ENCODE data around the gene WIF1. TPM values are rescaled to one million over a fixed set of nuclear protein-coding genes. Genes with fewer than 3 reads are reported as not detected.

The WIF1 gene
- total and polyA plus RNA-seq, 2 of the 4 experiments (the other 2 are of a cell fraction), result not detected

- Histone ChIP-seq H3K18ac (ENCODE audit: low read depth, low read length) (no peak overlapping the region), H3K23ac (ENCODE audit: low read depth, low read length) (no peak overlapping the region), H2BK15ac (ENCODE audit: low read depth, low read length) (no peak overlapping the region), H4K5ac (ENCODE audit: low read depth, low read length) (no peak overlapping the region), H2BK5ac (ENCODE audit: low read depth, low read length, poor library complexity, severe bottlenecking) (no peak overlapping the region), H2AFZ (replicated peaks; ENCODE audit: low read length, poor library complexity) (no peak overlapping the region), H2BK20ac (ENCODE audit: low read depth, low read length) (no peak overlapping the region), H3K4ac (ENCODE audit: low read depth, low read length) (no peak overlapping the region), H3K4me1 (ENCODE audit: control insufficient read depth, insufficient read depth, low read length) (no peaks in the 10 kb centered on the region), H4K20me1 (ENCODE audit: insufficient read depth, low read length) (no peaks in the 10 kb centered on the region), H3K27me3 (ENCODE audit: control insufficient read depth, insufficient read depth, low read length) (peaks cover 15% of the 10 kb centered on the region), H3K79me1 (ENCODE audit: low read depth in 1 of 2, low read length in 2 of 2) (peaks cover 4 to 5% of the 10 kb centered on the region in 2 experiments; a peak in 2 of 4 replicates), H3K4me3 (ENCODE audit: insufficient read depth, low read depth, low read length) (no peak overlapping the region), H2AK9ac (replicated peaks; ENCODE audit: low read depth, low read length, poor library complexity) (no peak overlapping the region), H3K56ac (ENCODE audit: extremely low read depth, insufficient read depth, low read length) (no peak overlapping the region), H3K9me3 (ENCODE audit: control insufficient read depth, insufficient read depth, low read length) (no peaks in the 10 kb centered on the region), H3K4me2 (ENCODE audit: low read depth, low read length) (no peak overlapping the region), H3K9ac (ENCODE audit: low read depth, low read length) (no peak overlapping the region), H2BK120ac (ENCODE audit: low read depth, low read length) (no peak overlapping the region), H3K9me1 (ENCODE audit: insufficient read depth, low read length) (no peaks in the 10 kb centered on the region), H4K91ac (ENCODE audit: insufficient read depth, low read depth, low read length) (no peak overlapping the region), H3K27ac (ENCODE audit: insufficient read depth, low read length) (no peak overlapping the region), H3K36me3 (ENCODE audit: control insufficient read depth, insufficient read depth, low read length) (no peaks in the 10 kb centered on the region), H2AK5ac (ENCODE audit: low read depth, low read length) (no peak overlapping the region), H4K8ac (ENCODE audit: low read depth in 2 of 2, low read length in 2 of 2) (no peak overlapping the region), H3K14ac (replicated peaks; ENCODE audit: low read depth, low read length) (no peak overlapping the region)
- intact Hi-C loops (cut with micrococcal nuclease), result no loop called here
- TF ChIP-seq MAFK (IDR thresholded peaks at IDR 0.05; ENCODE audit: low read depth, low read length), result no peak
- TF ChIP-seq POLR2A (IDR thresholded peaks at IDR 0.05; ENCODE audit: low read depth, low read length), result no peak
- no peak for TF ChIP-seq CEBPB (IDR thresholded peaks at IDR 0.05; ENCODE audit: low read depth, low read length)
- no peak for TF ChIP-seq MAZ (IDR thresholded peaks at IDR 0.05; ENCODE audit: borderline replicate concordance, low read depth, low read length)
- TF ChIP-seq RCOR1 (IDR thresholded peaks at IDR 0.05; ENCODE audit: insufficient replicate concordance, low read length), result no peak
- no peak for TF ChIP-seq SMC3 (IDR thresholded peaks at IDR 0.05; ENCODE audit: low read depth, low read length)
- TF ChIP-seq RFX5 (IDR thresholded peaks at IDR 0.05; ENCODE audit: low read depth, low read length), result no peak
- in situ Hi-C loops (cut with MboI; ENCODE audit: low sequenced_read_pairs), result no loop called here
- DNase-seq (no peak), ATAC-seq (ENCODE audit: low read depth) (no peak)
- ChIA-PET POLR2A (ENCODE audit: unreplicated experiment) (no interaction called here), CTCF (interaction anchor here (0.6 to 0.7 kb wide), 2 partner anchors 328 to 357 kb away, joined by 3 to 5 read pairs; no protein-coding TSS in a partner anchor)
- dilution Hi-C loops (cut with HindIII; ENCODE audit: low sequenced_read_pairs, unreplicated experiment), result no loop called here
- no TSS peak for BruUV-seq (replicated peaks)
These were observed 43.7 kb upstream of the WIF1 start for GRCh38 chr12:65164774-65165173.

All from IMR-90 (cell line).